ENCODE measurements around the gene FIS1.
"Not testable (repeated sequence)": the region's sequence is repeated elsewhere in the genome, so short reads cannot be mapped to it uniquely, and the experiment has no call there.

FIS1 gene

GRCh38 chr7:101244375-101245146 is at the start of gene FIS1:
Gene FIS1 (minus strand): TSS chr7:101245081. CDS start chr7:101245004, 77 bp downstream.
- Histone ChIP-seq H3K36me3 (ENCODE audit: insufficient read depth, low read depth, low read length) (peaks cover 20% of the 10 kb centered on the region), H3K27me3 (ENCODE audit: insufficient read depth, low read length) (no peaks in the 10 kb centered on the region), H3K4me3 (ENCODE audit: low read length) (peak within 1 kb of the TSS; percentile 100), H3K4me1 (ENCODE audit: insufficient read depth, low read length) (no peaks in the 10 kb centered on the region), H3K27ac (ENCODE audit: low read length) (peak within 1 kb of the TSS; percentile 86), H3K9me3 (ENCODE audit: insufficient read depth, low read depth, low read length) (no peaks in the 10 kb centered on the region), H3K9ac (ENCODE audit: low read depth, low read length) (peak within 1 kb of the TSS; percentile 91; the same call in 1 of the 2 replicates)

- peak overlapping the region; percentile 100 for H3K27ac ChIP-seq (ENCODE audit: low read length)
- H3K9me3 ChIP-seq (ENCODE audit: insufficient read depth, low read depth, low read length): no peaks in the 10 kb centered on the region
- peak overlapping the region; percentile 84 for H3K9ac ChIP-seq (ENCODE audit: low read depth, low read length)
- H3K4me1 ChIP-seq (ENCODE audit: insufficient read depth, low read length): peaks cover 25% of the 10 kb centered on the region; the same call in 1 of the 2 replicates
- H3K4me3 ChIP-seq (ENCODE audit: low read length): peak overlapping the region; percentile 45; the same call in 1 of the 2 replicates
- H3K36me3 ChIP-seq (ENCODE audit: insufficient read depth, low read depth, low read length): no peaks in the 10 kb centered on the region
- H3K27me3 ChIP-seq (ENCODE audit: insufficient read depth, low read length): peaks cover 10% of the 10 kb centered on the region
Measured at GRCh38 chr7:101294039-101294831, 49.4 kb upstream of the FIS1 start.

GRCh38 chr7:101293069-101294021 is 48.5 kb upstream of the FIS1 start:
- Histone ChIP-seq H3K9ac (ENCODE audit: low read depth, low read length) (peak overlapping the region; percentile 73; the same call in 1 of the 2 replicates), H3K4me3 (ENCODE audit: low read length) (peak overlapping the region; percentile 29; the same call in 1 of the 2 replicates), H3K27ac (ENCODE audit: low read length) (peak overlapping the region; percentile 97), H3K4me1 (ENCODE audit: insufficient read depth, low read length) (peaks cover 25% of the 10 kb centered on the region; the same call in 1 of the 2 replicates)
- not testable (repeated sequence) for H3K36me3 ChIP-seq (ENCODE audit: insufficient read depth, low read depth, low read length); H3K9me3 ChIP-seq (ENCODE audit: insufficient read depth, low read depth, low read length); H3K27me3 ChIP-seq (ENCODE audit: insufficient read depth, low read length)

GRCh38 chr7:101292566-101292965 is 47.7 kb upstream of the FIS1 start:
- Histone ChIP-seq H3K9ac (ENCODE audit: low read depth, low read length) (peak overlapping the region; percentile 73; the same call in 1 of the 2 replicates), H3K4me1 (ENCODE audit: insufficient read depth, low read length) (peaks cover 25% of the 10 kb centered on the region; the same call in 1 of the 2 replicates)

GRCh38 chr7:101290186-101291037 is 45.5 kb upstream of the FIS1 start:
- peak overlapping the region; percentile 7 for H3K27ac ChIP-seq (ENCODE audit: low read length)
- not testable (repeated sequence) for H3K4me3 ChIP-seq (ENCODE audit: low read length); H3K27me3 ChIP-seq (ENCODE audit: insufficient read depth, low read length); H3K36me3 ChIP-seq (ENCODE audit: insufficient read depth, low read depth, low read length); H3K9me3 ChIP-seq (ENCODE audit: insufficient read depth, low read depth, low read length)
- peak overlapping the region; percentile 23; the same call in 1 of the 2 replicates for H3K9ac ChIP-seq (ENCODE audit: low read depth, low read length)
- peaks cover 24% of the 10 kb centered on the region; the same call in 1 of the 2 replicates for H3K4me1 ChIP-seq (ENCODE audit: insufficient read depth, low read length)

More at GRCh38 chr7:101292566-101292965, 47.7 kb upstream of the FIS1 start:
- H3K27me3 ChIP-seq (ENCODE audit: insufficient read depth, low read length); H3K4me3 ChIP-seq (ENCODE audit: low read length); H3K36me3 ChIP-seq (ENCODE audit: insufficient read depth, low read depth, low read length); H3K9me3 ChIP-seq (ENCODE audit: insufficient read depth, low read depth, low read length): not testable (repeated sequence)
- H3K27ac ChIP-seq (ENCODE audit: low read length): peak overlapping the region; percentile 69

- H3K4me1 ChIP-seq (ENCODE audit: insufficient read depth, low read length): peaks cover 18% of the 10 kb centered on the region; the same call in 1 of the 2 replicates
- H3K36me3 ChIP-seq (ENCODE audit: insufficient read depth, low read depth, low read length); H3K9me3 ChIP-seq (ENCODE audit: insufficient read depth, low read depth, low read length); H3K27me3 ChIP-seq (ENCODE audit: insufficient read depth, low read length); H3K4me3 ChIP-seq (ENCODE audit: low read length); H3K9ac ChIP-seq (ENCODE audit: low read depth, low read length); H3K27ac ChIP-seq (ENCODE audit: low read length): not testable (repeated sequence)
Measured at GRCh38 chr7:101289687-101290086, 44.8 kb upstream of the FIS1 start.

- Histone ChIP-seq H3K36me3 (ENCODE audit: insufficient read depth, low read depth, low read length) (no peaks in the 10 kb centered on the region), H3K4me1 (ENCODE audit: insufficient read depth, low read length) (peaks cover 10% of the 10 kb centered on the region; the same call in 1 of the 2 replicates), H3K4me3 (ENCODE audit: low read length) (no peak overlapping the region), H3K27me3 (ENCODE audit: insufficient read depth, low read length) (no peaks in the 10 kb centered on the region), H3K27ac (ENCODE audit: low read length) (no peak overlapping the region), H3K9me3 (ENCODE audit: insufficient read depth, low read depth, low read length) (no peaks in the 10 kb centered on the region), H3K9ac (ENCODE audit: low read depth, low read length) (no peak overlapping the region)
Measured at GRCh38 chr7:101288439-101288838, 43.6 kb upstream of the FIS1 start.

GRCh38 chr7:101287032-101287431 is 42.2 kb upstream of the FIS1 start:
- Histone ChIP-seq H3K4me3 (ENCODE audit: low read length) (no peak overlapping the region), H3K9me3 (ENCODE audit: insufficient read depth, low read depth, low read length) (no peaks in the 10 kb centered on the region), H3K27ac (ENCODE audit: low read length) (no peak overlapping the region), H3K9ac (ENCODE audit: low read depth, low read length) (no peak overlapping the region), H3K4me1 (ENCODE audit: insufficient read depth, low read length) (peaks cover 2% of the 10 kb centered on the region; the same call in 1 of the 2 replicates), H3K27me3 (ENCODE audit: insufficient read depth, low read length) (no peaks in the 10 kb centered on the region), H3K36me3 (ENCODE audit: insufficient read depth, low read depth, low read length) (no peaks in the 10 kb centered on the region)

- H3K27ac ChIP-seq (ENCODE audit: low read length); H3K36me3 ChIP-seq (ENCODE audit: insufficient read depth, low read depth, low read length); H3K27me3 ChIP-seq (ENCODE audit: insufficient read depth, low read length); H3K4me3 ChIP-seq (ENCODE audit: low read length); H3K9me3 ChIP-seq (ENCODE audit: insufficient read depth, low read depth, low read length); H3K9ac ChIP-seq (ENCODE audit: low read depth, low read length); H3K4me1 ChIP-seq (ENCODE audit: insufficient read depth, low read length): not testable (repeated sequence)
Measured at GRCh38 chr7:101285880-101286279, 41.0 kb upstream of the FIS1 start.

- Histone ChIP-seq H3K36me3 (ENCODE audit: insufficient read depth, low read depth, low read length) (no peaks in the 10 kb centered on the region), H3K27me3 (ENCODE audit: insufficient read depth, low read length) (no peaks in the 10 kb centered on the region), H3K9ac (ENCODE audit: low read depth, low read length) (no peak overlapping the region), H3K9me3 (ENCODE audit: insufficient read depth, low read depth, low read length) (no peaks in the 10 kb centered on the region), H3K27ac (ENCODE audit: low read length) (no peak overlapping the region), H3K4me1 (ENCODE audit: insufficient read depth, low read length) (peaks cover 2% of the 10 kb centered on the region; the same call in 1 of the 2 replicates), H3K4me3 (ENCODE audit: low read length) (no peak overlapping the region)
Measured at GRCh38 chr7:101285171-101285570, 40.3 kb upstream of the FIS1 start.
